NCI-H345 (cell line): ENCODE results near the gene APBA2.

Source experiments
- DNase-seq: peaks from one replicate; lab custom pipeline; 2025; lab: John Stamatoyannopoulos, UW

The APBA2 gene

GRCh38 chr15:28896951-28897350 is 11.2 kb downstream of the APBA2 start:
- no peak for DNase-seq

- DNase-seq = no peak
Observed at GRCh38 chr15:28897861-28898585, 12.2 kb downstream of the APBA2 start.

GRCh38 chr15:28899061-28899738 is 13.4 kb downstream of the APBA2 start:
- no peak for DNase-seq

- no peak for DNase-seq
Observed at GRCh38 chr15:28900041-28900891, 14.5 kb downstream of the APBA2 start.

GRCh38 chr15:28900892-28901586 is 15.3 kb downstream of the APBA2 start:
- DNase-seq = no peak

- DNase-seq = no peak
Observed at GRCh38 chr15:28901587-28901980, 15.8 kb downstream of the APBA2 start.

- no peak for DNase-seq
Observed at GRCh38 chr15:28901987-28902745, 16.4 kb downstream of the APBA2 start.

GRCh38 chr15:28902856-28903255 is 17.1 kb downstream of the APBA2 start:
- DNase-seq = no peak

- DNase-seq = no peak
Observed at GRCh38 chr15:28903555-28903954, 17.8 kb downstream of the APBA2 start.

GRCh38 chr15:28904003-28904402 is 18.2 kb downstream of the APBA2 start:
- DNase-seq = no peak

- DNase-seq = no peak
Observed at GRCh38 chr15:28904541-28905315, 19.0 kb downstream of the APBA2 start.

- DNase-seq = no peak
Observed at GRCh38 chr15:28907338-28907960, 21.7 kb downstream of the APBA2 start.

GRCh38 chr15:28909958-28910500 is 24.3 kb downstream of the APBA2 start:
- no peak for DNase-seq

- no peak for DNase-seq
Observed at GRCh38 chr15:28911310-28911931, 25.6 kb downstream of the APBA2 start.

GRCh38 chr15:28912422-28912821 is 26.6 kb downstream of the APBA2 start:
- DNase-seq = no peak

- no peak for DNase-seq
Observed at GRCh38 chr15:28913171-28913765, 27.5 kb downstream of the APBA2 start.

- DNase-seq = no peak
Observed at GRCh38 chr15:28914046-28914445, 28.3 kb downstream of the APBA2 start.

GRCh38 chr15:28914483-28915023 is 28.8 kb downstream of the APBA2 start:
- no peak for DNase-seq
